GM12892 (cell line): Measurements from ENCODE around the gene CTAG1B.

ENCODE experiments used
- POLR2A ChIP-seq: IDR thresholded peaks from 2 replicates; pipeline ENCODE4 v1.6.1; 2011; ENCODE audit warnings: low read depth, low read length, control low read depth
- POLR2AphosphoS5 ChIP-seq: IDR thresholded peaks from 2 replicates; pipeline ENCODE4 v1.6.1; 2011; ENCODE audit warnings: low read depth, low read length, control low read depth
- TAF1 ChIP-seq: IDR thresholded peaks from 2 replicates; pipeline ENCODE4 v1.6.1; 2011; ENCODE audit warnings: low read depth, mild to moderate bottlenecking, control low read depth, low read length, borderline replicate concordance

GRCh38 chrX:154650221-154650510 is 31.1 kb upstream of the CTAG1B start:
- TF ChIP-seq POLR2AphosphoS5 (no peak), POLR2A (no peak), TAF1 (no peak)
